Kidney (tissue), 14 donors: ENCODE data around the gene FRMD4A. TPM values are rescaled to one million over a fixed set of nuclear protein-coding genes. Genes with fewer than 3 reads are reported as not detected.

ENCODE experiments used
- DNase-seq, 5 donors: peaks; one replicate each; pipeline ENCODE4 v3.0.0-alpha.2; 2013 to 2020
- FAIRE-seq: peaks from 2 replicates; lab custom pipeline; 2012; peaks lifted over from hg19 to GRCh38; lab: Jason Lieb, UNC
- H3K27ac ChIP-seq, 2 donors: one replicate each; pipeline ENCODE4 v1.7.0; 2013; ENCODE audit warnings: low read depth in 2 of 2, low read length in 2 of 2, inconsistent platforms in 1 of 2
- H3K27me3 ChIP-seq: one replicate; pipeline ENCODE4 v1.7.1; 2013; ENCODE audit warnings: low read length, inconsistent platforms; ENCODE audit not compliant: control insufficient read depth, insufficient read depth
- H3K36me3 ChIP-seq, 3 donors: one replicate each; pipeline versions ENCODE4 v1.7.0 to v1.7.1; 2013; ENCODE audit warnings: low read length in 3 of 3, control low read depth in 1 of 3, inconsistent platforms in 1 of 3; ENCODE audit not compliant: insufficient read depth in 3 of 3, control insufficient read depth in 2 of 3
- H3K4me1 ChIP-seq, 3 donors: one replicate each; pipeline versions ENCODE4 v1.7.0 to v1.7.1; 2013; ENCODE audit warnings: low read length in 3 of 3, inconsistent platforms in 1 of 3, low read depth in 1 of 3; ENCODE audit not compliant: control insufficient read depth in 2 of 3, insufficient read depth in 2 of 3
- H3K4me3 ChIP-seq, 3 donors: one replicate each; pipeline versions ENCODE4 v1.7.0 to v1.8.1; 2013; ENCODE audit warnings: low read length in 3 of 3, control low read depth in 1 of 3, inconsistent platforms in 1 of 3
- H3K9ac ChIP-seq, 3 donors: one replicate each; pipeline versions ENCODE4 v1.7.0 to v1.7.1; 2013; ENCODE audit warnings: low read length in 3 of 3, control low read depth in 1 of 3, inconsistent platforms in 1 of 3
- H3K9me3 ChIP-seq, 3 donors: one replicate each; pipeline versions ENCODE4 v1.7.0 to v1.7.1; 2013; ENCODE audit warnings: low read length in 3 of 3, control low read depth in 1 of 3, inconsistent platforms in 1 of 3; ENCODE audit not compliant: control insufficient read depth in 2 of 3, insufficient read depth in 1 of 3
- intact Hi-C: fragments of 100-400 bp; cut with DNase I; formaldehyde crosslinking; loops from one replicate; pipeline ENCODE4 v1.11.1; 2022
- polyA plus RNA-seq: library from polyadenylated mRNA; stranded (reverse); fragments of 350-450 nt; fragmentation: Illumina TruSeq; extraction: RNeasy Lipid Tissue Mini Kit (QIAGEN cat#74804); gene quantifications from one replicate; pipeline ENCODE4 v1.2.3, GENCODE V29; 2014; ENCODE audit warnings: low read depth, low replicate concordance; ENCODE audit not compliant: insufficient read depth
- total RNA-seq: library from RNA; stranded (reverse); fragmentation: NEBNext Ultra II Directional; extraction: Animal tissue kit (Norgen Biotek cat#: 25700); gene quantifications from one replicate; pipeline ENCODE4 v1.2.1, GENCODE V29; 2021
- TF ChIP-seq, protein P1 (sequence below): IDR thresholded peaks from 3 replicates; pipeline ENCODE4 v1.5.1; 2012; ENCODE audit warnings: mild to moderate bottlenecking, moderate library complexity, borderline replicate concordance; ENCODE audit not compliant: insufficient read depth; ENCODE audit errors: extremely low read depth
- donor health status: control.
- donor health status: control.
- donor health status: control.
- donor health status: control.
- donor health status: control.
- donor health status: DM: yes; HTN: yes; CAD: no.
- donor health status: Normal renal cell carcinoma (clear cell type).

Gene FRMD4A
- total and polyA plus RNA-seq, 2 donors from 2014 or later: 16.0 to 68.2 TPM

DNA sequence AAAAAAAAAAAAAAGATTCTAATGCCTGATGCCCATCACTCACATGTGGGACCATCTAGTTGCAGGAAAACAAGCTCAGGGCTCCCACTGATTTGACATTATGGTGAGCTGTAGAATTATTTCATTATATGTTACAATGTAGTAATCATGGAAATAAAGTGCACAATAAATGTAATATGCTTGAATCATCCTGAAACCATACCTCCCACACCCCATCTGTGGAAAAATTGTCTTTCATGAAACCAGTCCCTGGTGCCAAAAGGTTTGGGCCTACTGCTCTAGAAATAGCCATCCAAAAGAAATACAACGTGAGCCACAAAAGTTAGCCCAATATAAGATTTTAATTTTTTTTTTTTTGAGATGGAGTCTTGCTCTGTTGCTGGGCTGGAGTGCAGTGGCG, 478.8 kb downstream of the FRMD4A start:
- H3K9ac ChIP-seq: no peak overlapping the region
- FAIRE-seq: no peak
- H3K9me3 ChIP-seq: no peaks in the 10 kb centered on the region
- H3K4me1 ChIP-seq: peaks cover 0 to 6% (median 0%) of the 10 kb centered on the region in 3 donors
- H3K27me3 ChIP-seq: no peaks in the 10 kb centered on the region
- DNase-seq: no peak
- no peak overlapping the region for H3K4me3 ChIP-seq
- no peak overlapping the region for H3K27ac ChIP-seq
- H3K36me3 ChIP-seq: no peaks in the 10 kb centered on the region
- TF ChIP-seq, protein P1, sequence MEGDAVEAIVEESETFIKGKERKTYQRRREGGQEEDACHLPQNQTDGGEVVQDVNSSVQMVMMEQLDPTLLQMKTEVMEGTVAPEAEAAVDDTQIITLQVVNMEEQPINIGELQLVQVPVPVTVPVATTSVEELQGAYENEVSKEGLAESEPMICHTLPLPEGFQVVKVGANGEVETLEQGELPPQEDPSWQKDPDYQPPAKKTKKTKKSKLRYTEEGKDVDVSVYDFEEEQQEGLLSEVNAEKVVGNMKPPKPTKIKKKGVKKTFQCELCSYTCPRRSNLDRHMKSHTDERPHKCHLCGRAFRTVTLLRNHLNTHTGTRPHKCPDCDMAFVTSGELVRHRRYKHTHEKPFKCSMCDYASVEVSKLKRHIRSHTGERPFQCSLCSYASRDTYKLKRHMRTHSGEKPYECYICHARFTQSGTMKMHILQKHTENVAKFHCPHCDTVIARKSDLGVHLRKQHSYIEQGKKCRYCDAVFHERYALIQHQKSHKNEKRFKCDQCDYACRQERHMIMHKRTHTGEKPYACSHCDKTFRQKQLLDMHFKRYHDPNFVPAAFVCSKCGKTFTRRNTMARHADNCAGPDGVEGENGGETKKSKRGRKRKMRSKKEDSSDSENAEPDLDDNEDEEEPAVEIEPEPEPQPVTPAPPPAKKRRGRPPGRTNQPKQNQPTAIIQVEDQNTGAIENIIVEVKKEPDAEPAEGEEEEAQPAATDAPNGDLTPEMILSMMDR: no peak
- intact Hi-C loops: no loop called here

DNA sequence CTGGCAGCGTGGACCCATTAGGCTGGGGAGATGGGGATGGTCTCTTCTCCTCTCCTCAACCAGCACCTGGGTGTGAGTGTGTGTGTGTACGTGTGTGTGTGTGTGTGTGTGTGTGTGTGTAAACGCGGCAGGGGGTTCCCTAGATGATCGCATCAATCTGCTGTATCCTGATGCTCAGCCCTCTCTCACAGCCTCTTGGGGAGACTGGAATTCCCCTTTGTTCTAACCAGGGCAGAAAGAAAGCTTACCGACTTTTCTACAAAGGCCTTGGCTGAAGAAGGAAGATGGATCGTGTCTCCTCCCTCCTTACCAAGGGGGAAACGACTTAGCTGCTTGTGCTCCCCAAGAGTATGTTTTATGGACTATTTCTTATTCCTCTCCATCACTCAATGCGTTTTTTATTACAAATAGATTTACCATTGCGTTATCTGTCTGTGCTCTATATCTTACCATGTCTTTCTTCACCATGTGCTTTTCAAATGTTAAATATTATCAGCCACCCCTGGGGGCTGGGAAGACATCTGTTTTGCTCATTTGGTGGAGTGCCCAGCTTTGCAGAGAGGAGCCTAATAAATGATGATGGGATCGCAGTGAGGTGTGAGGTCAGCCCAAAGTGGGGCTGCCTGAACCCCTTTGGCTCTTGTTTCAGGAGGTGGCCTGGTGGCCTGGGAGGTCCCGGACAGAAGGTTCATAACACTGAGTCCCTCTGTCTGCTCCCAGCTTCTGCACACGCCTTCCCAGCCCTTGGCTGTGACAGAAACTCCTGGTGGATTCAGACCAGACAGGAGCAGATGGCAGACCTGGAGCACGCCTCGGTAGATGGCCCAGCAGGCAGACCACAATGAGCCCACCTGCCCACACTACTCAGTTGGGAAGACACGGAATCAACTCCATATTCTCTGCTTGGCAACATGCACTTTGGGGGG, 481.9 kb downstream of the FRMD4A start:
- H3K27me3 ChIP-seq: no peaks in the 10 kb centered on the region
- H3K4me3 ChIP-seq: no peak overlapping the region
- FAIRE-seq: no peak
- no peak overlapping the region for H3K27ac ChIP-seq
- DNase-seq: no peak
- H3K9me3 ChIP-seq: no peaks in the 10 kb centered on the region
- intact Hi-C loops: no loop called here
- TF ChIP-seq, protein P1: no peak
- peaks cover 0 to 6% (median 0%) of the 10 kb centered on the region in 3 donors for H3K4me1 ChIP-seq
- no peaks in the 10 kb centered on the region for H3K36me3 ChIP-seq
- H3K9ac ChIP-seq: no peak overlapping the region

DNA sequence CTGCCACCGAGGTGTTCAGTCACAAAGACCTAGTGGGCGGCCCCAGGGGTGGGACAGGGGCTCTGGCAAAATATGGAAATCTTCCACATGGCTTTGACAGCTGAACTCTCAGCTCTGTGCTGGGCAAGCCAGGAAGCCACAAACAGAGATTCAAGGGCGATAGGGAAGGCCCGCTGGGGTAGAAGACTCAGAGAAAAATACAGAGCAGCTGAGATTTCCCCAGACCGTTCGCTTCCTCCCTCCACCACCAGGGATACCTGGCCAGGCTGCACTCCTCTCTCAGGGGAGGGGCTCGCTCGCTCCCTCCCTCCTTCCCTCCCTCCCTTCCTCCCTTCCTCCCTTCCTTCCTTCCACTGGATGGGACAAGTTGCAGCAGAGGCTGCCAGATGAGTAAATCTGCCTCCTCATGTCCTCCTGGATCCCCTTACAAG, 483.5 kb downstream of the FRMD4A start:
- no peak overlapping the region for H3K27ac ChIP-seq
- FAIRE-seq: no peak
- intact Hi-C loops: no loop called here
- DNase-seq: no peak
- TF ChIP-seq, protein P1: no peak
- no peaks in the 10 kb centered on the region for H3K36me3 ChIP-seq
- no peak overlapping the region for H3K4me3 ChIP-seq
- peaks cover 0 to 6% (median 0%) of the 10 kb centered on the region in 3 donors for H3K4me1 ChIP-seq
- H3K27me3 ChIP-seq: no peaks in the 10 kb centered on the region
- no peak overlapping the region for H3K9ac ChIP-seq
- no peaks in the 10 kb centered on the region for H3K9me3 ChIP-seq
